SK-N-SH (cell line): Measurements from ENCODE around the gene FMN1. TPM values are rescaled to one million over a fixed set of nuclear protein-coding genes. Genes with fewer than 3 reads are reported as not detected.

Source experiments
- CTCF ChIA-PET: fragments of 300-600, 350-600 bp; formaldehyde crosslinking; extraction: SDS; loops from one replicate; lab custom pipeline; 2021; lab: Yijun Ruan, JAX
- POLR2A ChIA-PET: fragments of 350-600 bp; sonication (Branson Sonifier 250); formaldehyde crosslinking; extraction: SDS; loops from one replicate; lab custom pipeline; 2020; ENCODE audit warnings: antibody characterized with exemption, inconsistent platforms; lab: Yijun Ruan, JAX
- DNase-seq: peaks from one replicate; pipeline ENCODE4 v3.0.0; 2012
- H2AFZ ChIP-seq: fragments of 200-600 bp; sonication (generic); 2 replicates; pipeline ENCODE4 v1.8.1; 2016; ENCODE audit warnings: antibody characterized with exemption, mild to moderate bottlenecking, low read depth
- H3F3A ChIP-seq: fragments of 200-600 bp; sonication (generic); replicated peaks from 2 replicates; pipeline ENCODE3; 2016; ENCODE audit warnings: antibody characterized with exemption, mild to moderate bottlenecking; ENCODE audit not compliant: insufficient read depth
- H3K27ac ChIP-seq, 2 experiments: fragments of 200-500 bp in 1 of 2; fragments of 200-600 bp in 1 of 2; sonication (Bioruptor generic) in 1 of 2; sonication (generic), shearing (Covaris generic) in 1 of 2; 2 replicates each; pipeline versions ENCODE4 v1.5.1 to v1.6.1; 2014 to 2016; ENCODE audit warnings: low read depth in 2 of 2, inconsistent platforms in 1 of 2, low read length in 1 of 2, mild to moderate bottlenecking in 1 of 2, mixed read lengths in 1 of 2
- H3K27me3 ChIP-seq: fragments of 200-600 bp; sonication (generic), shearing (Covaris generic); 2 replicates; pipeline ENCODE4 v1.6.1; 2016; ENCODE audit warnings: mixed run types; ENCODE audit not compliant: insufficient read depth
- H3K36me3 ChIP-seq, 2 experiments: fragments of 200-500 bp in 1 of 2; fragments of 200-600 bp in 1 of 2; sonication (Bioruptor generic) in 1 of 2; sonication (generic) in 1 of 2; replicated peaks in 1 of 2; 2 replicates each; pipeline versions ENCODE3 to v1.5.1; 2014 to 2016; ENCODE audit warnings: low read length in 1 of 2, mild to moderate bottlenecking in 1 of 2; ENCODE audit not compliant: insufficient read depth in 2 of 2, control insufficient read depth in 1 of 2
- H3K4me1 ChIP-seq, 2 experiments: fragments of 200-500 bp in 1 of 2; fragments of 200-600 bp in 1 of 2; sonication (Bioruptor generic) in 1 of 2; sonication (generic), shearing (Covaris generic) in 1 of 2; 2 replicates each; pipeline versions ENCODE4 v1.5.1 to v1.6.1; 2014 to 2016; ENCODE audit warnings: low read depth in 1 of 2, low read length in 1 of 2, mixed run types in 1 of 2; ENCODE audit not compliant: insufficient read depth in 2 of 2, control insufficient read depth in 1 of 2
- H3K4me2 ChIP-seq: fragments of 200-600 bp; sonication (generic), shearing (Covaris generic); 2 replicates; pipeline ENCODE4 v1.6.1; 2017; ENCODE audit warnings: mixed run types
- H3K4me3 ChIP-seq, 2 experiments: fragments of 200-500 bp in 1 of 2; fragments of 200-600 bp in 1 of 2; sonication (Bioruptor generic) in 1 of 2; sonication (generic), shearing (Covaris generic) in 1 of 2; 2 replicates each; pipeline versions ENCODE4 v1.5.1 to v1.8.1; 2014 to 2016; ENCODE audit warnings: low read depth in 2 of 2, inconsistent platforms in 1 of 2, low read length in 1 of 2, mild to moderate bottlenecking in 1 of 2, mixed read lengths in 1 of 2, moderate library complexity in 1 of 2
- H3K79me2 ChIP-seq: fragments of 200-600 bp; sonication (generic); 2 replicates; pipeline ENCODE4 v1.8.1; 2017; ENCODE audit warnings: mild to moderate bottlenecking; ENCODE audit not compliant: insufficient read depth
- H3K9ac ChIP-seq: fragments of 200-600 bp; sonication (generic); 2 replicates; pipeline ENCODE4 v1.6.1; 2017; ENCODE audit warnings: mixed run types
- H3K9me2 ChIP-seq: fragments of 200-600 bp; sonication (generic); 2 replicates; pipeline ENCODE4 v1.6.1; 2017; ENCODE audit warnings: mixed run types
- H3K9me3 ChIP-seq: fragments of 200-600 bp; sonication (generic); 2 replicates; pipeline ENCODE4 v1.6.1; 2017; ENCODE audit warnings: mixed run types, mild to moderate bottlenecking, moderate library complexity
- H4K20me1 ChIP-seq: fragments of 200-600 bp; sonication (generic); 2 replicates; pipeline ENCODE4 v1.6.1; 2017; ENCODE audit warnings: mild to moderate bottlenecking, mixed run types; ENCODE audit not compliant: insufficient read depth
- CHD2 ChIP-seq: fragments of 150-350 bp; IDR thresholded peaks from 2 replicates; pipeline ENCODE4 v1.6.1; 2018; ENCODE audit warnings: low read length; ENCODE audit not compliant: partially characterized antibody
- CTCF ChIP-seq: fragments of 200-600 bp; sonication (generic); IDR thresholded peaks from 2 replicates; pipeline ENCODE4 v1.6.1; 2017; ENCODE audit warnings: antibody characterized with exemption, mild to moderate bottlenecking, moderate library complexity
- EZH2phosphoT487 ChIP-seq: fragments of 200-600 bp; sonication (generic); IDR thresholded peaks from 2 replicates; pipeline ENCODE4 v1.6.1; 2017; ENCODE audit warnings: low read depth, mixed run types, mild to moderate bottlenecking, antibody characterized with exemption, moderate library complexity, borderline replicate concordance
- FOSL2 ChIP-seq: IDR thresholded peaks from 2 replicates; pipeline ENCODE4 v1.4.0; 2012; ENCODE audit warnings: low read depth, mild to moderate bottlenecking, moderate library complexity, borderline replicate concordance
- FOXJ3 ChIP-seq: sonication (generic); formaldehyde crosslinking; IDR thresholded peaks from 2 replicates; pipeline ENCODE4 v1.5.1; 2020; ENCODE audit warnings: mild to moderate bottlenecking, missing genetic modification reagents
- FOXM1 ChIP-seq: IDR thresholded peaks from 2 replicates; pipeline ENCODE4 v1.4.0; 2012; ENCODE audit warnings: low read depth, mild to moderate bottlenecking
- GABPA ChIP-seq: IDR thresholded peaks from 2 replicates; pipeline ENCODE4 v1.4.0; 2012; ENCODE audit warnings: low read depth, mild to moderate bottlenecking
- GATA2 ChIP-seq: sonication (generic); formaldehyde crosslinking; IDR thresholded peaks from 2 replicates; pipeline ENCODE4 v1.5.0; 2020; ENCODE audit warnings: mild to moderate bottlenecking, missing genetic modification reagents
- IRF3 ChIP-seq: fragments of 150-350 bp; IDR thresholded peaks from 2 replicates; pipeline ENCODE4 v1.6.1; 2016; ENCODE audit warnings: mild to moderate bottlenecking, low read depth, low read length
- JUND ChIP-seq: IDR thresholded peaks from 2 replicates; pipeline ENCODE4 v1.4.0; 2012
- MEF2A ChIP-seq: IDR thresholded peaks from 2 replicates; pipeline ENCODE4 v1.4.0; 2012; ENCODE audit warnings: low read depth, borderline replicate concordance
- MXI1 ChIP-seq: IDR thresholded peaks from 2 replicates; pipeline ENCODE4 v1.6.1; 2012; ENCODE audit warnings: mild to moderate bottlenecking, low read depth, low read length, improper control_type of control experiment
- NRF1 ChIP-seq: IDR thresholded peaks from 2 replicates; pipeline ENCODE4 v1.6.1; 2012; ENCODE audit warnings: low read depth, mild to moderate bottlenecking, low read length
- SMC3 ChIP-seq: IDR thresholded peaks from 2 replicates; pipeline ENCODE4 v1.6.1; 2012; ENCODE audit warnings: low read depth, low read length, improper control_type of control experiment
- TCF12 ChIP-seq: IDR thresholded peaks from 2 replicates; pipeline ENCODE4 v1.4.0; 2012
- WGBS: methylation state at CpG from one replicate; pipeline ENCODE4 v1.1.6; 2017; ENCODE audit warnings: low lambda C conversion rate; 5-methylcytosine and 5-hydroxymethylcytosine counted together
- polyA plus RNA-seq, 3 experiments: library from polyadenylated mRNA; depleted of rRNA; stranded (reverse); fragments of >200 nt; gene quantifications; 2 replicates each; pipeline ENCODE4 v1.2.3, GENCODE V29; 2012
- TF ChIP-seq, protein P1 (sequence below): IDR thresholded peaks from 2 replicates; pipeline ENCODE4 v1.6.1; 2012; ENCODE audit warnings: mild to moderate bottlenecking, low read depth, low read length, moderate library complexity
- TF ChIP-seq, protein P2 (sequence below): IDR thresholded peaks from 2 replicates; pipeline ENCODE4 v1.4.0; 2012; ENCODE audit warnings: low read depth, borderline replicate concordance
- TF ChIP-seq, protein P3 (sequence below): IDR thresholded peaks from 2 replicates; pipeline ENCODE4; 2012

The FMN1 gene
- polyA plus RNA-seq, 1 of the 3 experiments (the other 2 are of a cell fraction), result 9.1 TPM

GRCh38 chr15:32736701-32737061, 457.8 kb downstream of the FMN1 start:
- H3K36me3 ChIP-seq, result peaks cover 7 to 46% of the 10 kb centered on the region in 2 experiments

More at GRCh38 chr15:32736701-32737061, 457.8 kb downstream of the FMN1 start:
- WGBS, result 95% methylated on average over 2 of the region's 2 CpGs
- ChIA-PET POLR2A (no interaction called here), CTCF (no interaction called here)
- no peak overlapping the region for H3K4me2 ChIP-seq
- H2AFZ ChIP-seq, result no peak overlapping the region
- H3K27me3 ChIP-seq, result no peaks in the 10 kb centered on the region
- no peaks in the 10 kb centered on the region for H3K4me1 ChIP-seq
- peaks cover 5% of the 10 kb centered on the region; the same call in 1 of the 2 replicates for H4K20me1 ChIP-seq
- TF ChIP-seq TCF12, result no peak
- no peak for TF ChIP-seq CHD2
- no peak for TF ChIP-seq FOXM1
- no peak for TF ChIP-seq GABPA
- TF ChIP-seq MEF2A, result no peak
- TF ChIP-seq JUND, result no peak
- no peak for TF ChIP-seq IRF3
- no peak for TF ChIP-seq SMC3
- TF ChIP-seq NRF1, result no peak
- TF ChIP-seq CTCF, result no peak
- no peak for TF ChIP-seq FOSL2
- TF ChIP-seq, protein P1, sequence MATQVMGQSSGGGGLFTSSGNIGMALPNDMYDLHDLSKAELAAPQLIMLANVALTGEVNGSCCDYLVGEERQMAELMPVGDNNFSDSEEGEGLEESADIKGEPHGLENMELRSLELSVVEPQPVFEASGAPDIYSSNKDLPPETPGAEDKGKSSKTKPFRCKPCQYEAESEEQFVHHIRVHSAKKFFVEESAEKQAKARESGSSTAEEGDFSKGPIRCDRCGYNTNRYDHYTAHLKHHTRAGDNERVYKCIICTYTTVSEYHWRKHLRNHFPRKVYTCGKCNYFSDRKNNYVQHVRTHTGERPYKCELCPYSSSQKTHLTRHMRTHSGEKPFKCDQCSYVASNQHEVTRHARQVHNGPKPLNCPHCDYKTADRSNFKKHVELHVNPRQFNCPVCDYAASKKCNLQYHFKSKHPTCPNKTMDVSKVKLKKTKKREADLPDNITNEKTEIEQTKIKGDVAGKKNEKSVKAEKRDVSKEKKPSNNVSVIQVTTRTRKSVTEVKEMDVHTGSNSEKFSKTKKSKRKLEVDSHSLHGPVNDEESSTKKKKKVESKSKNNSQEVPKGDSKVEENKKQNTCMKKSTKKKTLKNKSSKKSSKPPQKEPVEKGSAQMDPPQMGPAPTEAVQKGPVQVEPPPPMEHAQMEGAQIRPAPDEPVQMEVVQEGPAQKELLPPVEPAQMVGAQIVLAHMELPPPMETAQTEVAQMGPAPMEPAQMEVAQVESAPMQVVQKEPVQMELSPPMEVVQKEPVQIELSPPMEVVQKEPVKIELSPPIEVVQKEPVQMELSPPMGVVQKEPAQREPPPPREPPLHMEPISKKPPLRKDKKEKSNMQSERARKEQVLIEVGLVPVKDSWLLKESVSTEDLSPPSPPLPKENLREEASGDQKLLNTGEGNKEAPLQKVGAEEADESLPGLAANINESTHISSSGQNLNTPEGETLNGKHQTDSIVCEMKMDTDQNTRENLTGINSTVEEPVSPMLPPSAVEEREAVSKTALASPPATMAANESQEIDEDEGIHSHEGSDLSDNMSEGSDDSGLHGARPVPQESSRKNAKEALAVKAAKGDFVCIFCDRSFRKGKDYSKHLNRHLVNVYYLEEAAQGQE, result no peak
- TF ChIP-seq EZH2phosphoT487, result no peak
- no peak for TF ChIP-seq MXI1
- TF ChIP-seq FOXJ3, result no peak
- TF ChIP-seq GATA2 (CRISPR knock-in tag), result no peak
- TF ChIP-seq, protein P2, sequence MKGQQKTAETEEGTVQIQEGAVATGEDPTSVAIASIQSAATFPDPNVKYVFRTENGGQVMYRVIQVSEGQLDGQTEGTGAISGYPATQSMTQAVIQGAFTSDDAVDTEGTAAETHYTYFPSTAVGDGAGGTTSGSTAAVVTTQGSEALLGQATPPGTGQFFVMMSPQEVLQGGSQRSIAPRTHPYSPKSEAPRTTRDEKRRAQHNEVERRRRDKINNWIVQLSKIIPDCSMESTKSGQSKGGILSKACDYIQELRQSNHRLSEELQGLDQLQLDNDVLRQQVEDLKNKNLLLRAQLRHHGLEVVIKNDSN, result no peak
- TF ChIP-seq, protein P3, sequence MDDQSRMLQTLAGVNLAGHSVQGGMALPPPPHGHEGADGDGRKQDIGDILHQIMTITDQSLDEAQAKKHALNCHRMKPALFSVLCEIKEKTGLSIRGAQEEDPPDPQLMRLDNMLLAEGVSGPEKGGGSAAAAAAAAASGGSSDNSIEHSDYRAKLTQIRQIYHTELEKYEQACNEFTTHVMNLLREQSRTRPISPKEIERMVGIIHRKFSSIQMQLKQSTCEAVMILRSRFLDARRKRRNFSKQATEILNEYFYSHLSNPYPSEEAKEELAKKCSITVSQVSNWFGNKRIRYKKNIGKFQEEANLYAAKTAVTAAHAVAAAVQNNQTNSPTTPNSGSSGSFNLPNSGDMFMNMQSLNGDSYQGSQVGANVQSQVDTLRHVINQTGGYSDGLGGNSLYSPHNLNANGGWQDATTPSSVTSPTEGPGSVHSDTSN, result no peak
- peaks cover 98% of the 10 kb centered on the region for H3F3A ChIP-seq
- H3K27ac ChIP-seq, result no peak overlapping the region
- H3K9ac ChIP-seq, result no peak overlapping the region
- H3K9me3 ChIP-seq, result no peaks in the 10 kb centered on the region
- H3K79me2 ChIP-seq, result peaks cover 9% of the 10 kb centered on the region; the same call in 1 of the 2 replicates
- H3K4me3 ChIP-seq, result no peak overlapping the region
- DNase-seq, result no peak
- H3K9me2 ChIP-seq, result no peaks in the 10 kb centered on the region
